Measurements from ENCODE around the gene GYPE.
"Not testable (repeated sequence)": the region's sequence is repeated elsewhere in the genome, so short reads cannot be mapped to it uniquely, and the experiment has no call there.

Gene GYPE
- total RNA-seq, result 0.75 reads per million

DNA sequence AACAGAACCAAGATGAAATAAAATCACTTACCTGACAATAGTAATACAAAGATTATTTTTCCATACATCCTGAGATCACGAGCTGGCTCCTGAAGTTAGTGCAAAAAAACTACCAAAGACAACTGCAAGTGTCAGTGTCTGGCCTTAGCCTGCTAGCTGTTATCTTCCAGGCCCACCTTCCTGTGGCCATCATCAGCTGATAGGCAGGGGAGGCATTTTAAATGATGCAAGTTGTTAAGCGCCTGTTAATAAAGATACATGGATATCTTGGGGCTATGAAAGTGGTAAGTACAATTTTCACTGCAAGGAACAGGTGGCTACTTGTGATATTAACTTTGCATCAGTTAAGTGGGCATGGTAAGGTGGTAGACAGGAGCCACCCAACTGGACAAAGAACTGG lies at the start of gene GYPE:
Gene GYPE, minus strand, starts transcription at position 120 of the 400 bp plus-strand sequence. Its CDS starts 52 bp downstream, at position 68.
- not testable (repeated sequence) for DNase-seq

- DNase-seq, result not testable (repeated sequence)
Observed at GRCh38 chr4:143951458-143951972, 46.2 kb upstream of the GYPE start.

GRCh38 chr4:143950967-143951366 lies 45.6 kb upstream of the GYPE start:
- DNase-seq, result not testable (repeated sequence)

GRCh38 chr4:143950185-143950584 lies 44.8 kb upstream of the GYPE start:
- not testable (repeated sequence) for DNase-seq

DNA sequence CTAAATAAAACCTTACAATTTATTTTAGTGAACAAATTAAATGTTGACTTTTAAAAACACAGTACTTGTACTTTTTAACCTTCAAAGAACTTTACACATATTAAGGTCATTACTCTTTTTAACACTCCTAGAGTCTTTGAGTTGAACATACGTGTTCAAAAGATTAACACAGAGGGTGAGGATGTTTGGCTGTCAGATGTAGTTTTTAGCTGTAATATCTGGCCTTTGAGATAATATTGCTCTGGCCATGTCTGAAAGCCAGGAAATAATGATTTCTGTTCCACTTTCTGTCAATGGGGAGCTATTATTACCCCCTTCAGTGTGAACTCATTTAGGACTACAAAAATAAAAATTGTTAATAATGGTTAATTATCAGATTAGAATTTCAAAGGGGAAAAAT lies 42.1 kb upstream of the GYPE start:
- DNase-seq, result not testable (repeated sequence)

GRCh38 chr4:143940708-143941107 lies 35.3 kb upstream of the GYPE start:
- not testable (repeated sequence) for DNase-seq

- DNase-seq, result no peak
Observed at GRCh38 chr4:143939528-143939927, 34.2 kb upstream of the GYPE start.

DNA sequence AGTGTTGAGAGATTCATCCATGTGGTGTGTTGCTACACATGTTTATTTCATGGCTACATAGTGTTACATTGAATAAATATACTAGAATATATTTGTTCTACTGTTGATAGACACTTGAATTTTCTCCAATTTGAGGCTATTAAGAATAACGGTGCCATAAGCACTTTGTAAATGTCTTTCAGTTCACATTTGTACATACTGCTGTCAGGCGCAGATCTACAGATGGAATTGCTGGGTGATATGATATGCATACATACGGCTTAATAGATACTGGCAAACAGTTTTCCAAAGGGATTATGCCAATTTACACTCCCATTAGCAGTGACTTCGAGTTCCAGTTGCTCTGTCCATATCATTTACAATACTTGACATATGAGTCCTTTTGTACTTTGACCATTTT lies 33.5 kb upstream of the GYPE start:
- DNase-seq, result not testable (repeated sequence)

GRCh38 chr4:143921181-143921580 lies 15.8 kb upstream of the GYPE start:
- DNase-seq, result no peak

GRCh38 chr4:143916485-143916884 lies 11.1 kb upstream of the GYPE start:
- not testable (repeated sequence) for DNase-seq

DNA sequence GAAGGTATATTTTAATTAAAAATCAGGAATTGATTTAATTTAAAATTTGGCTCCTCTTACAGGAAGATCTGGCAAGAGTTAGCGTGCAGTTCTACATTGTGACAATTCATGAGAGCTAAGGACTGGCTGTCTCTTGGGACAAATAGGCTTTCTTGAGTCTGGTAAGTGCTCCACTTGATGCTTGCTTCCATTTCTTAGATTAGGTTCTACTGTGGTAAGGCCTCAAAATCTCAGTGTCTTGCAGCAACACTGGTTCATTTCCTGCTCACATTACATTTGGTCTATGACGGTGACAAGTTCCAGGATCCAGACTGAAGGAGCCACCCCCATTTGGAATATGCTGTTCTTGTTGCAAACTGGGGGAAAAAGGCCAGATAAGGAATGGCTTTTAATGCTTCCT lies 7.1 kb upstream of the GYPE start:
- DNase-seq, result not testable (repeated sequence)

GRCh38 chr4:143911528-143912417 lies 6.4 kb upstream of the GYPE start:
- DNase-seq, result peak; percentile 3

DNA sequence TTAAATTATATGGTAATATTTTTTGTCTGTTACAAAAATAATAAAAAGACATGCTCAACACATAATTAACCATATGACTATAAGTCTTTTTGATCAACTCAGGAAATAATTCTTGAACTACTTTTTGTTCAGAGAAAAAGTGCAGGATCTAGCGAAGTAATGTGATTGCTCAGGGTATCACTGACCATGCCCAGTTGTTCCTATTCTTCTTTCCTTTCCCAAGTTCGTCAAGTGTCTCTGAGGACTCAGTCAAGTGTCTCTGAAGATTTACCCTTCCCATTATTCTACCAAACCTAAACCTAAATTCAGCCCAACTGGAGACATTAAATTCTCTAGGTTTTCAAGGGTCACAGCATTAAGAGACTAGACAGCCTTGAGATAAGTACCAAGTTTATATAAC lies 5.5 kb upstream of the GYPE start:
- DNase-seq, result not testable (repeated sequence)

- DNase-seq, result not testable (repeated sequence)
Observed at GRCh38 chr4:143907811-143908210, 2.5 kb upstream of the GYPE start.

- not testable (repeated sequence) for DNase-seq
Observed at GRCh38 chr4:143904431-143904830, 928 bp downstream of the GYPE start.

- DNase-seq, result not testable (repeated sequence)
Observed at GRCh38 chr4:143890323-143890722, 15.0 kb downstream of the GYPE start.

DNA sequence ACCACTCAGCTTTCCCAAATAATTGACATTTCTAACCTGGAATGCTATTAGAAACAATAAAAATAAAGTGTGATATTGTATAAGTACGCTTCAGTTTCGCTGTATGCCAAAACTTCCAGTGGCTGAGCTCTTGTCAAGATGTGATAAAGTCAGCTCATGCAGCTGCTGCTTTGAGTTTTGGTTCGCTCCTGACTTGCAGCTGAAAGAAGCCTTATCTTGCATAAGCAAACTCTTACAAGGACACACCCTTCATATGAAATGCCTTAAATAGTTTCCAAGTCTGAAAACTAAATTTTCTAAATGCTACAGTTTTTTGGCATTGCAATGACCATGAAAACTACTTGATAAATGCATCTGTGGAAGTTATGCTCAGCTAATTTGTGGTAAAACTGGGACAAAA lies 17.2 kb downstream of the GYPE start:
- not testable (repeated sequence) for DNase-seq

DNA sequence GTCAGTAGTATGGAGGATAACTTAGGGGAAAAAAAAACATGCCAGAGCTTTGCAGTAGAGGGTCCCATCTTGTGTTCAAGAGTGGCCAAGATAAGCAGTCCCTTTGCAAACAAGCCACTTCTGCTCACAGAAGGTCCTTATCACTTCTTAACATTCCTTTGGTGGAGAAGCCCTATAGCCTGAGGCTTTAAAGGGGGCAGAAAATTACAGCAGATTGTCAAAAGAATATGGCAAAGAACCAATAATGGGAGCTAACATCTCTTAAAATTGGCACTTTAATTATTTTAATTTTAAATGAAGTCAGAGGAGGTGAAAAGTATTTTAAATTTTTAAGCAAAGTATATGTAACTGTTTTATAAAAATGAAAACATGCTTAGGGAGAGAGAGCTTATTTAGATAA lies 20.4 kb downstream of the GYPE start:
- DNase-seq, result not testable (repeated sequence)

DNA sequence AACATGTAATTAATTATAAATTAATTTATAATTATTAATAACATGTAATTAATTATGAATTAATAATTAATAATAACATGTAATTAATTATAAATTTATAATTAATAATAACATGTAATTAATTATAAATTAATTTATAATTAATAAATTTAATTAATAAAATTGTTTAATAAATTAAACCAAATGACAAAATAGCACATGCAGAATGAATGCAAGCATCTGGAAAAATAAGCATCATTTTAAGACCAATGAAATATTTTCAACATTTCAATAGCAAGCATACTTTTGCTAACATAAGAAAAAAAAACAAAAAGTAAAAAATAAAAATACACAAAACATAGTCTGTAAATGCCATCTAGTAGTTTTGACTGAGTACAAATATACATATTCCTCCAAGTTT lies 21.8 kb downstream of the GYPE start:
- no peak for DNase-seq

- no peak for DNase-seq
Observed at GRCh38 chr4:143882892-143883291, 22.5 kb downstream of the GYPE start.

GRCh38 chr4:143879561-143879960 lies 25.8 kb downstream of the GYPE start:
- not testable (repeated sequence) for DNase-seq

GRCh38 chr4:143875357-143875756 lies 30.0 kb downstream of the GYPE start:
- not testable (repeated sequence) for DNase-seq

- DNase-seq, result not testable (repeated sequence)
Observed at GRCh38 chr4:143870523-143871268, 34.7 kb downstream of the GYPE start.
